NCI-H2196 (cell line): ENCODE results near the gene TXNRD1.

Experiments used
- DNase-seq: peaks from one replicate; lab custom pipeline; 2025; ENCODE audit not compliant: unreplicated experiment; lab: John Stamatoyannopoulos, UW

The TXNRD1 gene

DNA sequence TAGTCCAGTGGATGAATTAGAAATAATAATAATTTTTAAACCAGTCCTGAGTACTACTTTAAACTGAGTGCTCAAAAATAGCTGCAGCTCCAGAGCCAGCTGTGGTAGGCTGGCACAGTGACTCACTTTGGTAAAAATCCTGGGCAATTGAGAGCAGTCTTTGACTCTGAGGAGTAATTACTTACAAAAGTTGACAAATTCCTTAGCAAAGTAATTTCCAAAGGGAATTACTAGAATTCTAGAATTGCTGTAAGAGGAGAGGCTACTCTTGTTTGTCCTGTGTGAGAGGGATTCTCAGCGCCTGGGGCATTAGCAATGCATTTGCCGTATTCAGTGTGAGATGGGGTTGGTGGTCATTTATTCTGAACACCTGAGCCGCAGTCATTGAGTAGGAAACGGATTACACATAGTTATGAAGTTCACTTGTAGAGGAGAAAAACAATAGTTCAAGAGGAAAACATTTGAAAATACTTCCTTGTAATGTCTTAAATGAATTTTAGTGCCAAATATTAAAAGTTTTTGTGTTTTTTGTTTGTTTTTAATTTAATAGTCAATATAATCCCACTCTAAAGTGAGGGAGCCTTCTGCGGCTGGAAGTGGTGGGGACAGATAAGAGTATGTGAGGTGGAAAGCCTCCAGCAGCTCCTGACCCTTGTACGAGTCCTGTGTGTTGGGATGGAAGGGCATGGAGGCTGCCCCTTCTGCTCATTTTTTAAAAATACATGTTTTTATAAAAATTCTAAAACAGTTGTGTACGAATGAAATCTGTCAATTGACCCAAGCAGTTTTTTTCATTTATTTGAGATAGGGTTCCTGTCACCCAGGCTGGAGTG, 129.9 kb downstream of the TXNRD1 start:
- no peak for DNase-seq

GRCh38 chr12:104347374-104348075, 131.9 kb downstream of the TXNRD1 start:
- no peak for DNase-seq

GRCh38 chr12:104348283-104348993, 132.9 kb downstream of the TXNRD1 start:
- no peak for DNase-seq

- DNase-seq, result no peak
These were observed 133.5 kb downstream of the TXNRD1 start for GRCh38 chr12:104348994-104349494.

- DNase-seq, result no peak
These were observed 134.9 kb downstream of the TXNRD1 start for GRCh38 chr12:104350211-104351056.

DNA sequence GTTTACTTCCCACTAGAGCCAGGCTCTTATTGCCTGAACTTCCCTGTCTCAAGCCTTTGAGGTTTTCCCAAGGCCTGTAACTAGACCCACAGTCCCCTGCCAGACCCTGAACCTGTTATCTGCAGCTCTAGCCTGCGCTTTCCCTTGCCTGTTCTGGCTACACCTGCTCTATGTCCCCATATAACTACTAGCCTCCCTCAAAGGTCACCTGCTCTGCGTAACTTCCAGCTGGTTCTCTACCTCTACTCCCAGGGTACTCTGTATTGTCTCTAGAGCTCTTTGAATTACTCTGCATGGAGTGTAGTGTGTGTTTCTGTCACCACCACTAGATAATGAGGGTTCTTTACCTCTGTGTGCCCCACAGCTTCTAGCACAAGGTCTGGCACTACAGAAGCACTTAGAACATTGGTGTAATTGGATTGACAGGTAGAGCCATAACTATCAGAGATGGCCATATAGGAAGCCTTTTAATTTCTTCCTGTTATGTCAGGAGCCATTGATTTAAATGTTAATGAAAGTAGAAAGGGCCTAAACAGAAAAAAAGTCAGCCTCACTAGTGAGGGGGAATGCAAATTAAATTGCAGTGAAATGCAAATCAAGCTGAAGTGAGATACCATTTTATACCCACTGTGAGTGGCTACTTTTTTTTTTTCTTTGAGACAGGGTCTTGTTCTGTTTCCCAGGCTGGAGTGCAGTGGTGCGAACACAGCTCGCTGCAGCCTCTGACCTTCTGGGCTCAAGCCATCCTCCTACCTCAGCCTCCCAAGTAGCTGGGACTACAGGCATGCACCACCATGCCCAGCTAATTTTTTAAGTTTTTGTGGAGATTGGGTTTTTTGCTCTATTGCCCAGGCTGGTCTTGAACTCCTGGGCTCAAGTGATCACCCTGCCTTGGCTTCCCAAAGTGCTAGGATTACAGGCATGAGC, 135.7 kb downstream of the TXNRD1 start:
- DNase-seq, result no peak

DNA sequence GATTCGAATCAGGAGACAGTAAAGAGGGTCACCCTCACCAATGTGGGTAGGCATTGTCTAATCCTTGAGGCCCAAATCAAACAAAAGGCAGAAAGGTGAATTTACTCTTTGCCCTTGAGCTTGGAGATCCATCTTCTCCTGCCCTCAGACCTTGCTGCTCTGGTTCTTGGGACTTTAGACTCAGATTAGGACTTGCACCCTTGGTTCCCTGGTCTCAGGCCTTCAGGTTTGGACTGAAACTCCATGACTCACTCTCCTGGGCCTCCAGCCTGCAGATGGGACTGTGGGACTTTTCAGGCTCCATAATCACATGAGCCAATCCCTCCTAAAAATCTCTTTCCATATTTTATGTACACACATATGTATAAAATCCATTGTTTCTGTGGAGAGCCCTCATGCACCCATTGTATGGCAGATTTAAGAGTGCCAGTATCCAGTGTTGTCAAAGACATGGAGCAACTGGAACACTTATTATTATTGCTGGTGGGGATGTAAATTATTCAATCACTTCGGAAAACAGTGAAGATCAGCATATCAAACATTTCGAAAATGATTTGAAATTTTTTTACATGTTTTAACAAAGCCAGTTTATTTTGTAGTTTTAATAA, 136.6 kb downstream of the TXNRD1 start:
- no peak for DNase-seq

GRCh38 chr12:104353012-104353981, 137.7 kb downstream of the TXNRD1 start:
- no peak for DNase-seq

- DNase-seq, result no peak
These were observed 138.7 kb downstream of the TXNRD1 start for GRCh38 chr12:104354167-104354867.

- DNase-seq, result no peak
These were observed 139.4 kb downstream of the TXNRD1 start for GRCh38 chr12:104354868-104355570.

DNA sequence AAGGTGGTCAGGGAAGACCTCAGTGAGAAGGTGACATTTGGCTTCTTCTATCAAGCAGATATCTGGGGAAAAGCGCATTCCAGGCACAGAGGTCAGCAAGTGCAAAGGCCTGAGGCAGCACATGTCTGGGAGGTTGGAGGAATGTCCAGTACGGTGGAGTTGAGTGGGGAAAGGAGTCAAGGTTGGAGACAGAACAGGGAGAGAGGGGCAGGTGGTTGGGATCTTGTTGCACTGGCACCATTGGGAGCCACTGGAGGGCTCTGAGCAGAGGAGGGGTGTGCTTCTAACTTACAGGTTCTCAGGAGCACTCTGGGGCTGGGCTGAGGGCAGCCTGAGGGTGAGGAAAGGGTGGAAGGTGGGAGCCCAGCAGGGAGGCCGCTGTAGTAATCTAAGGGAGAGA, 140.1 kb downstream of the TXNRD1 start:
- DNase-seq, result no peak

GRCh38 chr12:104356231-104357115, 140.9 kb downstream of the TXNRD1 start:
- no peak for DNase-seq

- no peak for DNase-seq
These were observed 141.9 kb downstream of the TXNRD1 start for GRCh38 chr12:104357421-104357952.

GRCh38 chr12:104358353-104359003, 142.9 kb downstream of the TXNRD1 start:
- peak; percentile 54 for DNase-seq

GRCh38 chr12:104359216-104359615, 143.6 kb downstream of the TXNRD1 start:
- DNase-seq, result no peak
